T follicular helper cell (primary cell): Measurements from ENCODE around the gene SVIL.
"Not testable (repeated sequence)": the region's sequence is repeated elsewhere in the genome, so short reads cannot be mapped to it uniquely, and the experiment has no call there.

Experiments used
- DNase-seq: peaks from one replicate; pipeline ENCODE4 v3.0.0-alpha.2; 2020; ENCODE audit warnings: low read depth

Gene SVIL

DNA sequence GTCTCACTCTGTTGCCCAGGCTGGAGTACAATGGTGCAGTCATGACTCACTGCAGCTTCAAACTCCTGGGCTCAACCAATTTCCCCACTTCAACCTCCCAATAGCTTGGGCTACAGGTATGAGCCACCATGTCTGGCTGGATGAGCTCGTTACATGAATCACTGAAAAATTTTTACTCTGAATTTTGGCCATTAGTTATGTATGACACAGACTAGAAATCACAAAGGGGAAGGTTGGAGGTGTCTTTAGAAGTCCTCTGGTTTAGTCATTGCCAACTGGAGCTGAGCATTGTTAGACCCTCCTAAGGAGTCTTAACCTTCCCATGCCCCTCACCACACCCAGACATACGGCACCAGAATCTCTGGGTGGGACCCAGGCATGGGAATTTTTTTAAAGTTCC is 34.7 kb downstream of the SVIL start:
- no peak for DNase-seq

DNA sequence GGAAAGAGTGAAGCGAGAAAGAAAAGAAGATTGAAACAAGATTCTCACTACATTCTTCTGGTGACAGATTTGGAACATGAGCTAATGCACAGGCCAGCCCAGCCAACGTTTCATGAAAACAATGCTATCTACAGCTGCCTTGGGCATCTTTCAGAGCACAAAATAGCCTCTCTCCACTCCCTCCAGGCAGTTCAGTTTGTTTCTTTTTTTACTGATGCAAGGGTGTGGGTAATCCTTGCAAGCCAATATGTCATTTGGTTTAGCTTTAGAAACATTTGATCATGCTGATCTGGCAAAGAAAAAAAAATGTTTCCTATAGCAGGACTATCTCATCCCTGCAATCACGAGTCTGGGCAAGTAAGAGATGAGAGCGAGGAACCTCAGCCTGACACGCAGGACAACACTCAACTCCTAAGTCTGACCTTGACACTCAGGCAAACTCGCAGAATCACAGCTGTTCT is 35.9 kb downstream of the SVIL start:
- no peak for DNase-seq

- no peak for DNase-seq
These were observed 37.9 kb downstream of the SVIL start for GRCh38 chr10:29596826-29597225.

- no peak for DNase-seq
These were observed 38.4 kb downstream of the SVIL start for GRCh38 chr10:29596356-29596755.

DNA sequence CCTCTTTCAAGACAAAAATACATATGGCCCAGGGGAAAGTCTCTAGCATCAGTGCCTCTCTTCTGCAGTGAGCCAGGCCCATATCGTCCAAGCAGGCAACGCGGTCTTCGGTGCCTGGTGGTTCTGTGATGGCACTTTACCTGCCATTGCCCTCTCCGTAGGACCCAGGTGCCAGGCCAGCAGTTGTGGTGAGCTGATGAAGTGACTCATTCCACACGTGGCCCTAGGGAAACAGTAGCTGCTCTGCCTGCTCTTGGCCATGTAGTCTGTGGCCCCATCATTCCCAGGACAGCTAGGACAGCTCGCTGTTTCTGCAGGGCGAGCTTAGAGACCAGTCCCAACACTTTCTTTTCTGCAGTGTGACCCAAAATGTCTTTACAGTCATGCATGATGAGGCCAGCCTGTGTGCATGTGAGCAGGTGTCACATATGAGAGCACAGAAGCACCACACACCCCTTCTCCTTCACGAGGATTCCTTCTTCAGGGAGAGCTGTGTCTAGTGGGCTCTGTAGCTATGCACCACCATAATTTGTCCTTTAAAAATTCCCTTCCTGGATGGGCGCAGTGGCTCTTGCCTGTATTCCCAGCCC is 39.0 kb downstream of the SVIL start:
- no peak for DNase-seq

GRCh38 chr10:29595146-29595545 is 39.6 kb downstream of the SVIL start:
- no peak for DNase-seq

DNA sequence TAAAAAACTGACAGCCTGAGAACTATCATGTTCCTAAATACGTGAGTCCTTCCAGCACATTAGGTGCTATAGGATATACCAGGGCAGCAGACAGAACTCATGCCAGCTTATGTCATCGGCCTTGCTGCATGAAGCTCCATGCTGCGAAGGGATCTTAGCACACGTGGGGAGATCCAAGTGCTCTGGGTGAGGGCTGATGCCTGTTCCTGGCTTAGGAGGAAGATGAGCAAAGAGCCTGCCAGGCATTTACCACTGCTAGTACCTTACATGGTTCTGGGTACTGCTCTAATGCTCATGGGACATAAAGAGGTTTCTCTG is 43.2 kb downstream of the SVIL start:
- no peak for DNase-seq

DNA sequence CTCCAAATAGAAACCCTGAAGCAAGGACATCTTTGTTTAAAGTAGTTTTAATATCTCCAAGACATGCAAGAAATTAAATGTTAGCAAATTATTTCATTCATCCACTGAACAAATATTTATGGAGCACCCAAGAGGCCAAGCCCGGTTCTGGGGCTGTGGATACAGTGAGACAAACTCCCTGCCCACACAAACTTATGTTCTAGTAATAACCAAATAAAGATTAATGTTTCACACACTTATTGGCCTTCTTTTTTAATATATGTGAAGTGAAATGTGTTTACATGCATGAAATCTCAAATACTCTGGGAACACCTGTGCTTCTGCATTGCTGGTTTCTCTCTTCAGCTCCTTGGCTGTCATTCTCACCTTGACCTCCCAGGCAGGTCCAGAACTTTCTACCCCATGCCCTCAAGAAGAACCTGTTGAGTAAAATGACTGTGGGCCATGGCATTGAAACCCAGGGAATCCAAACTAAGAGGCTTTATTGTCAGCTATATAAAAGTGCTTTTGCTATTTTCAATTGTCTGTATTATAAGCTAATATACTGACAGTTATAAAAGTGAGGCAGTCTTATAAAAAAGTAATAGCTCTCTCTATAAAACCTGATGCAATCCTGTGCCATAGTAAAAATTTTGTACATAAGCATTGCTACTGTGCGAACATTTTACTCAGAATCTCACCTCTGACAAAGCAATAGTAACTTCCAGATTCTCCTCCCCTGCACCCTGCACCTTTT is 43.7 kb downstream of the SVIL start:
- DNase-seq = no peak

DNA sequence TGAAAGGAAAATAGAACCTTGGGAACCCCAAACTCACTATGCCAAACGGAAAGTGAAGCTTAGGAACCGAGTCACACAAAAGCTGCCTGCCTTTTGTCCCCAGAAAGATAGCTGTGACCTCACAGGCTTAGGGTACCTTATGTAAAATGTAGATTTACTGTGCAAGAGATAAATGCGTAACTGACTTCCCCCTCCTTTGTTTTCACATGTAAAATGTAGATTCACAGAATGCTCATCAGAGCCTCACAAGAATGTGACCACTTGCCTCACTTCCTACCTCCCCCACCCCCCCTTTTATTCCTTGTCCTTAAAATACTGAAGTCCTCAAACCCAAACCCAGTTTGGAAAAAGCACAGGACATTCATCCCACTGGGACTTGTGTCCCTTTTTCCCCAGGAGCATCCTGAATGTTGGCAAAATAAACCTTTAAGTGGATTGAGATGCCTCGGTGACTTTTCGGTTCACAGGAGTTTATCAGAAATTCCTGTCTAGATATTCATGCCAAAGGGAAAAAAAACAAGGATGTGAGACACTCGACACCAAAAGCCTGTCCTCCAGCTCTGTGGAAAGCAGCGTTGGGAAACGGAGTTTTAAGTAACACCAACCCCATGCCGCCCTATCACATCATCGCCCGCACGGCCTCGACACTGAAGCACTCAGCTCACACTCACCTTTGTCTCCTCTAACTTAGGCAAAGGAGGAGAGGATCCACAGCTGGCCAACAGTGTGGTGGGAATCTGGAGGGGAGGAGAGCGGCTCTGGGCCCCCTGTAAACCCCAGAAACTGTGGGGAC is 45.9 kb downstream of the SVIL start:
- no peak for DNase-seq

DNA sequence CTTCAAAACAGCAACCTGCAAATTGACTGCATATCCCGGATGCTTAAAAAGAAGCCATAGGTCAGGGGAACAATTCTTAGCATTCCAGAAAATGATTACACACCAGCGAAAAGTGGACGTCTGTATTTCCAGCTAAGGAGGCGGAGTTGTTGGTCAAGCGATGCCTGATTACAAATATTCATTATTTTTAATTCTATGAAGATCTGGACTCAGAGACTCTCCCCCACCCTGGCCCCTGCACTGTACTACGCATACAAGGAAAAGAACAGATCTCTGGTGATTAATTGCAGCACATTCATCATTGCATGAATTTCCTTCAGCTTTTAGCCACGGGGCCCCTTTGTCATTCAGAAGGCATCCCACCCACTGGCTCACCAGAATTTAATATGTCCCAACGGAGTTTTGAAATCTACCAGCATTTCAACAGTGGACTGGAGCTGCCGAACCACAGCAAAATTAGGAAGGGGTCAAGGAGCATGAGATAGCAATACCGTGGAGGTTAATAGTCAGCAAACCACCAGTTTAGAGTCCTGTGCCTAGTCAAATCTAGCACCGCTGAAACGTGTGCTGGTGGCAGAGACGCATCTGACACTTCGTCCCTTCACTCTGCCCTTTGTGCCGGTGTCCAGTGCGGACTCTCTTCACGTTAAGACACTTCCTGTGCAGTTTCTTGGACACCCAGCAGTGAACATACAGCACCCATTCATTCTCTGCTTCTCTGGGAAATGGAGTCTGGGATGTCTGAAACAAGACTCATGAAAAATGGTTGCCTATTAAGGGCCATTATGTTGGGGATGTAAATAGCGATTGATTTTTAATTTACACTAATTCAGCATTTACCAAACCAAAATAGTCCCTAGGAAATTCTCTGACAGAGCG is 46.8 kb downstream of the SVIL start:
- not testable (repeated sequence) for DNase-seq

DNA sequence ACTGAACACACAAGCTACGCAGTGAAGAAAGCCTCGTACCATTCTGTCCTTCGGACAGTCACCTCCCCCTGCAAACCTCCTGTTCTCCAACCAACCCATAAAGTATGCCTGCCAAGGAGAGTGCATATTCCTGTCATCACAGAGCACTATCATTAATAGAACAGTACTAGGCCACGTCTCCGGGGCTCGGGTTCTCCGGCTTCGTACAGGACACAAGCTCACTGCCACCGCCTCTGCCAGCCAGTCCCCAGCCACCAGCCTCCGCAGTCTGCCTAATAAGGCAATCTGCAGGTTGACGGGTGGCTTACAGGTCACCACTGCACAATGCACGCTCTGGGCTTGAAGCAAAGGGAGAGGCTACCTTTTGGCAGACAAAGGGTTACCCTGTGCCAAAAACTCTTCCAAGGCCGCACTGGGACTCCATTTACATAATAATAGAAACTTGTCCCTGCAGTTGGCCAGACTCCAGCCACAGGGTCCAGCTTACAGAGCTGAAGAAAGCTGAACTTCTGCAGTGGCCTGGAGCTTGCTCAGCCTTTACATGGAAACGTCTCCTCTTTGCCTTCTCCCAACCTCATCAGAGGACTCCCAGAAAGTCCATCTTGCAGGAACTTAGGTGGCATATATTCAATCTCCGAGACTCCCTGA is 47.5 kb downstream of the SVIL start:
- not testable (repeated sequence) for DNase-seq

- no peak for DNase-seq
These were observed 48.3 kb downstream of the SVIL start for GRCh38 chr10:29586509-29586908.

GRCh38 chr10:29585488-29585976 is 49.2 kb downstream of the SVIL start:
- no peak for DNase-seq

- no peak for DNase-seq
These were observed 50.3 kb downstream of the SVIL start for GRCh38 chr10:29584436-29584835.

DNA sequence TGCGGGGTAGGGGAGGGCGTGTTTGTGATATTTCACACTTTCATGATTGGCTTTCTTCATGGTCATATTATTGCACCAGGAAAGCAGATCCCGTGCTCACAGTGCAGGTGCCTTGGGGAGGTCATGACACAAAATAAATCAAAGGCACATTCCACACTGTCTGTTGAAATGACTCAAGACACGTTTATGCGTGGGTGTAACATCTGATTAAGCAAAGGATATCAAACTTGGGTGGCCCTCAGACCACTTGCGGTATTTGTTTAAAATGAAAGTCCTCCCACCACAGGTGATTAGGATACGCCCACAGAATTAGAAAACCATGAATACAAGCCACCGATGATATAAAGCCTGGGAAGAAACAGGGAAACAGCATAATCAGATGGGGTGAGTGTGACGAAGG is 51.1 kb downstream of the SVIL start:
- no peak for DNase-seq

DNA sequence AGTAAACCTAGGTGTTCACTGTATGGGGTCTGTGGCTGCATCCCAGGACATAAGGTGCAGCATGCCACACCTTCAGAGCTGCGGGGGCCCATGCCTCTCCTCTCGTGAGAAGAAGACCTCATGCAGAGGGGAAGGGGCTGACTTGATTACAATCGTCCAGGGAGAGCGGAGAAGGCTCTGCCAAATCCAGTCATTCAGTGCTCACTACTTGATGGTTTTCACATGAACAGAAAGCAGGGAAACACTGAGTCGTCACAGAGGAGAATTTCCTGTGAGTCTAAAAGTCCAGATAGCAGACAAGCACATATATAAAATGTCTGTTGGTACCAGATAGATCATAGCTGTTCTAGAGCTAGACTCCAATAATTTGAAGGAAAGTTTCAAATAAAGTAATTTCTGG is 52.0 kb downstream of the SVIL start:
- DNase-seq = not testable (repeated sequence)

- DNase-seq = no peak
These were observed 55.3 kb downstream of the SVIL start for GRCh38 chr10:29579455-29579970.

DNA sequence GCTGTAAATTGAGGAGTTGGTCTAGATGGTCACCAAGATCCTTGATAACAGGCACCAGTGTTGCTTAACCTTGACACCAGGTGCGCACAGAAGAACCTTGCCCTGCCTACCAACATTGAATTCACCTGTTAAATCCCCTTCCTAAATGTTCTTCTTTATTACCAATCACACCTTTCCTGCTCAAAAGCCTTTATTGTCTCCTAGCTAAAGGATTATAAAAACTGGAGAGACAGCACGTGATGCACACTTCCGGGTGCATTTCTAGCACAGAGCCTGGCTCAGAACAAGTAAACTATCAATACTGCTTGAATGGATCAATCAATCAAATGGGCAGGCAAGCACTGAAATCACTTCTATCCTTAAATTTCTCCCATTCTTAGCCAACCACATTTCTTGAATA is 56.3 kb downstream of the SVIL start:
- DNase-seq = no peak

DNA sequence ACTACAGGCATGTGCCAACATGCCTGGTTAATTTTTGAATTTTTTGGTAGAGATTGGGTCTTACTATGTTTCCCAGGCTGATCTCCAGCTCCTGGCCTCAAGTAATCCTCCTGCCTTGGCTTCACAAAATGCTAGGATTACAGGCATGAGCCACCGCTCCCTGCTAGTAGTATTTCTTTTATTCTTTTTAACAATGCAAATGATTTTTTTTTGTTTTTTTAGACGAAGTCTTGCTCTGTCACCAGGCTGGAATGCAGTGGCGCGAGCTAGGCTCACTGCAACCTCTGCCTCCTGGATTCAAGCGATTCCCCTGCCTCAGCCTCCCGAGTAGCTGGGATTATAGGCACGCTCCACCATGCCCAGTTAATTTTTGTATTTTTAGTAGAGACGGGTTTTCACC is 58.1 kb downstream of the SVIL start:
- no peak for DNase-seq

- DNase-seq = no peak
These were observed 59.7 kb downstream of the SVIL start for GRCh38 chr10:29575098-29575455.
